Breast epithelium (tissue), 4 donors: Measurements from ENCODE around the gene CCL22. TPM values are rescaled to one million over a fixed set of nuclear protein-coding genes. Genes with fewer than 3 reads are reported as not detected.
A peak's percentile ranks its signal among the peaks of the same experiment; 100 is the strongest.

Experiments
- DNase-seq, 2 donors: peaks; one replicate each; pipeline ENCODE4 v3.0.0-alpha.2; 2019; ENCODE audit warnings: low spot score in 2 of 2
- H3K27ac ChIP-seq, 2 donors: fragments of 200-600 bp; sonication (generic) in 1 of 2; one replicate each; pipeline ENCODE4 v1.5.1; 2016 to 2019; ENCODE audit warnings: mild to moderate bottlenecking in 1 of 2
- H3K27me3 ChIP-seq, 2 donors: fragments of 200-600 bp; sonication (generic) in 1 of 2; one replicate each; pipeline versions ENCODE4 v1.5.1 to v1.6.0; 2017 to 2019; ENCODE audit warnings: control low read depth in 1 of 2, mild to moderate bottlenecking in 1 of 2
- H3K36me3 ChIP-seq: fragments of 200-600 bp; one replicate; pipeline ENCODE4 v1.5.1; 2019
- H3K4me1 ChIP-seq, 2 donors: fragments of 200-600 bp; sonication (generic); one replicate each; pipeline ENCODE4 v1.5.1; 2016 to 2019; ENCODE audit warnings: control low read depth in 1 of 2
- H3K4me3 ChIP-seq, 3 donors: fragments of 200-600 bp; sonication (generic); 1 replicate in 2 of 3; 2 replicates in 1 of 3; pipeline ENCODE4 v1.5.1; 2016 to 2019; ENCODE audit warnings: mild to moderate bottlenecking in 3 of 3, moderate library complexity in 2 of 3
- H3K9me3 ChIP-seq, 2 donors: fragments of 200-600 bp; sonication (generic) in 1 of 2; one replicate each; pipeline ENCODE4 v1.5.1; 2016 to 2019; ENCODE audit warnings: control low read depth in 1 of 2
- POLR2A ChIP-seq: fragments of 450-650 bp; IDR thresholded peaks from one replicate; pipeline ENCODE4 v1.6.1; 2016; ENCODE audit warnings: antibody characterized with exemption, mild to moderate bottlenecking, moderate library complexity
- POLR2AphosphoS5 ChIP-seq, 3 donors: sonication (generic); formaldehyde crosslinking; IDR thresholded peaks; one replicate each; pipeline ENCODE4 v1.6.1; 2017; ENCODE audit warnings: antibody characterized with exemption in 3 of 3
- intact Hi-C: fragments of 100-400 bp; cut with DNase I; formaldehyde crosslinking; loops from one replicate; pipeline ENCODE4 v1.15.1; 2023; ENCODE audit warnings: low total_unique reads
- total RNA-seq, 3 donors: library from RNA; depleted of rRNA; stranded (reverse); fragments of >200 nt; gene quantifications; one replicate each; pipeline ENCODE4 v1.1.0, GENCODE V29; 2016
- TF ChIP-seq, protein P1 (sequence below), 3 donors: fragments of 450-650 bp; IDR thresholded peaks; one replicate each; pipeline ENCODE4 v1.5.1; 2016 to 2017; ENCODE audit warnings: antibody characterized with exemption in 3 of 3, mild to moderate bottlenecking in 3 of 3, moderate library complexity in 3 of 3

The CCL22 gene
- total RNA-seq, 3 donors from 2014 or later = 0.15 to 0.33 (median 0.16) TPM

- TF ChIP-seq, protein P1, sequence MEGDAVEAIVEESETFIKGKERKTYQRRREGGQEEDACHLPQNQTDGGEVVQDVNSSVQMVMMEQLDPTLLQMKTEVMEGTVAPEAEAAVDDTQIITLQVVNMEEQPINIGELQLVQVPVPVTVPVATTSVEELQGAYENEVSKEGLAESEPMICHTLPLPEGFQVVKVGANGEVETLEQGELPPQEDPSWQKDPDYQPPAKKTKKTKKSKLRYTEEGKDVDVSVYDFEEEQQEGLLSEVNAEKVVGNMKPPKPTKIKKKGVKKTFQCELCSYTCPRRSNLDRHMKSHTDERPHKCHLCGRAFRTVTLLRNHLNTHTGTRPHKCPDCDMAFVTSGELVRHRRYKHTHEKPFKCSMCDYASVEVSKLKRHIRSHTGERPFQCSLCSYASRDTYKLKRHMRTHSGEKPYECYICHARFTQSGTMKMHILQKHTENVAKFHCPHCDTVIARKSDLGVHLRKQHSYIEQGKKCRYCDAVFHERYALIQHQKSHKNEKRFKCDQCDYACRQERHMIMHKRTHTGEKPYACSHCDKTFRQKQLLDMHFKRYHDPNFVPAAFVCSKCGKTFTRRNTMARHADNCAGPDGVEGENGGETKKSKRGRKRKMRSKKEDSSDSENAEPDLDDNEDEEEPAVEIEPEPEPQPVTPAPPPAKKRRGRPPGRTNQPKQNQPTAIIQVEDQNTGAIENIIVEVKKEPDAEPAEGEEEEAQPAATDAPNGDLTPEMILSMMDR (IDR thresholded peaks at IDR 0.05) = no peak
- TF ChIP-seq POLR2AphosphoS5 (IDR thresholded peaks at IDR 0.05) (no peak), POLR2A (no peak)
- no peak overlapping the region for H3K27ac ChIP-seq
- DNase-seq = no peak
- H3K4me1 ChIP-seq = no peaks in the 10 kb centered on the region
- H3K36me3 ChIP-seq = no peaks in the 10 kb centered on the region
- H3K27me3 ChIP-seq = no peaks in the 10 kb centered on the region
- H3K4me3 ChIP-seq = no peak overlapping the region
- intact Hi-C loops = no loop called here
- no peaks in the 10 kb centered on the region for H3K9me3 ChIP-seq
These were observed 49.2 kb downstream of the CCL22 start for GRCh38 chr16:57407521-57408353.

DNA sequence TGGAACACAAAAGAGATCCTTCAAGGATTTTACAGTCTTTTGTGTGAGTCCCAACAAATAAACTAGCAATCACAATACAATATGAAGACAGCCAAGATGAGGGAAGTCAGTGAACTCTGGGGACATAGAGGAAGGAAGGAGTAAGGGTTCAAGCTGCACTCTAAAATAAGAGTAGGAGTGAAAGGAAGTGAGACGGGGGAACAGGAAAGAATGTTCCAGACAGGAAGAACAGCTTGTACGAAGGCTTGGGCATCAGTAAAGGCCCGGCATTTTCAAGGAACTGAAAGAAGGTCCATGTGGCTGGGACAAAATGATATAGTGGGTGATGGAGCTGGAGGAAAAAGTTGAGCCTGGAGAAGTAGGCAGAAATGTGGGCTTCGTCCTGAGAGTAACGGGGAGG is 50.5 kb downstream of the CCL22 start:
- Histone ChIP-seq H3K36me3 (no peaks in the 10 kb centered on the region), H3K4me1 (no peaks in the 10 kb centered on the region), H3K4me3 (no peak overlapping the region), H3K27me3 (no peaks in the 10 kb centered on the region), H3K9me3 (no peaks in the 10 kb centered on the region), H3K27ac (peak overlapping the region in 1 of 2 donors; percentile 1)
- TF ChIP-seq POLR2AphosphoS5 (IDR thresholded peaks at IDR 0.05) (no peak), POLR2A (no peak)
- TF ChIP-seq, protein P1 (IDR thresholded peaks at IDR 0.05) = no peak
- intact Hi-C loops = no loop called here
- DNase-seq = no peak

GRCh38 chr16:57409870-57410587 is 51.4 kb downstream of the CCL22 start:
- peak overlapping the region in 1 of 2 donors; percentile 38 for H3K27ac ChIP-seq
- H3K9me3 ChIP-seq = no peaks in the 10 kb centered on the region
- H3K36me3 ChIP-seq = no peaks in the 10 kb centered on the region
- H3K4me1 ChIP-seq = no peaks in the 10 kb centered on the region
- no peak overlapping the region for H3K4me3 ChIP-seq
- intact Hi-C loops = no loop called here
- DNase-seq = no peak
- H3K27me3 ChIP-seq = no peaks in the 10 kb centered on the region
- TF ChIP-seq POLR2A (no peak), POLR2AphosphoS5 (IDR thresholded peaks at IDR 0.05) (no peak)
- TF ChIP-seq, protein P1 (IDR thresholded peaks at IDR 0.05) = no peak

GRCh38 chr16:57411362-57411976 is 52.9 kb downstream of the CCL22 start:
- Histone ChIP-seq H3K27me3 (no peaks in the 10 kb centered on the region), H3K9me3 (no peaks in the 10 kb centered on the region), H3K4me1 (no peaks in the 10 kb centered on the region), H3K36me3 (no peaks in the 10 kb centered on the region), H3K27ac (no peak overlapping the region), H3K4me3 (no peak overlapping the region)
- TF ChIP-seq, protein P1 (IDR thresholded peaks at IDR 0.05) = no peak
- no peak for TF ChIP-seq POLR2AphosphoS5 (IDR thresholded peaks at IDR 0.05)
- TF ChIP-seq POLR2A = no peak
- intact Hi-C loops = no loop called here
- DNase-seq = no peak
